ENCODE data around the gene CLPTM1.
"Not testable (repeated sequence)": the region's sequence is repeated elsewhere in the genome, so short reads cannot be mapped to it uniquely, and the experiment has no call there.

Gene CLPTM1

GRCh38 chr19:44914433-44915206, 40.6 kb upstream of the CLPTM1 start, which contains the start of gene APOC1:
Gene APOC1, plus strand, starts transcription at chr19:44914608. Its CDS starts 284 bp downstream, at chr19:44914892.
- H3K9ac ChIP-seq (ENCODE audit: low read depth, low read length): peak within 1 kb of the TSS; percentile 88

GRCh38 chr19:44924243-44924725, 30.9 kb upstream of the CLPTM1 start:
- H3K27me3 ChIP-seq (ENCODE audit: control insufficient read depth, insufficient read depth, low read length): no peaks in the 10 kb centered on the region
- H3K9ac ChIP-seq (ENCODE audit: low read depth, low read length): no peak overlapping the region
- H3K4me3 ChIP-seq (ENCODE audit: low read depth, low read length): no peak overlapping the region
- no peaks in the 10 kb centered on the region for H3K4me1 ChIP-seq (ENCODE audit: control insufficient read depth, insufficient read depth, low read length)
- H3K9me3 ChIP-seq (ENCODE audit: control insufficient read depth, insufficient read depth, low read length): no peaks in the 10 kb centered on the region
- H3K36me3 ChIP-seq (ENCODE audit: control insufficient read depth, insufficient read depth, low read length): no peaks in the 10 kb centered on the region

More at GRCh38 chr19:44914433-44915206, 40.6 kb upstream of the CLPTM1 start, which contains the start of gene APOC1:
- H3K27me3 ChIP-seq (ENCODE audit: control insufficient read depth, insufficient read depth, low read length); H3K9me3 ChIP-seq (ENCODE audit: control insufficient read depth, insufficient read depth, low read length); H3K4me1 ChIP-seq (ENCODE audit: control insufficient read depth, insufficient read depth, low read length); H3K36me3 ChIP-seq (ENCODE audit: control insufficient read depth, insufficient read depth, low read length): not testable (repeated sequence)
- peak within 1 kb of the TSS; percentile 74 for H3K4me3 ChIP-seq (ENCODE audit: low read depth, low read length)

- H3K4me3 ChIP-seq (ENCODE audit: low read depth, low read length): no peak overlapping the region
- no peaks in the 10 kb centered on the region for H3K9me3 ChIP-seq (ENCODE audit: control insufficient read depth, insufficient read depth, low read length)
- H3K27me3 ChIP-seq (ENCODE audit: control insufficient read depth, insufficient read depth, low read length): no peaks in the 10 kb centered on the region
- no peaks in the 10 kb centered on the region for H3K36me3 ChIP-seq (ENCODE audit: control insufficient read depth, insufficient read depth, low read length)
- H3K9ac ChIP-seq (ENCODE audit: low read depth, low read length): no peak overlapping the region
- H3K4me1 ChIP-seq (ENCODE audit: control insufficient read depth, insufficient read depth, low read length): no peaks in the 10 kb centered on the region
These were observed 29.9 kb upstream of the CLPTM1 start for GRCh38 chr19:44925114-44925891.

- not testable (repeated sequence) for H3K9me3 ChIP-seq (ENCODE audit: control insufficient read depth, insufficient read depth, low read length); H3K36me3 ChIP-seq (ENCODE audit: control insufficient read depth, insufficient read depth, low read length); H3K4me1 ChIP-seq (ENCODE audit: control insufficient read depth, insufficient read depth, low read length); H3K27me3 ChIP-seq (ENCODE audit: control insufficient read depth, insufficient read depth, low read length); H3K9ac ChIP-seq (ENCODE audit: low read depth, low read length)
- peak overlapping the region; percentile 37 for H3K4me3 ChIP-seq (ENCODE audit: low read depth, low read length)
These were observed 28.7 kb upstream of the CLPTM1 start for GRCh38 chr19:44926245-44927077.

GRCh38 chr19:44927746-44928145, 27.4 kb upstream of the CLPTM1 start:
- Histone ChIP-seq H3K4me1 (ENCODE audit: control insufficient read depth, insufficient read depth, low read length) (no peaks in the 10 kb centered on the region), H3K36me3 (ENCODE audit: control insufficient read depth, insufficient read depth, low read length) (no peaks in the 10 kb centered on the region), H3K4me3 (ENCODE audit: low read depth, low read length) (no peak overlapping the region), H3K9me3 (ENCODE audit: control insufficient read depth, insufficient read depth, low read length) (no peaks in the 10 kb centered on the region), H3K27me3 (ENCODE audit: control insufficient read depth, insufficient read depth, low read length) (no peaks in the 10 kb centered on the region), H3K9ac (ENCODE audit: low read depth, low read length) (no peak overlapping the region)

GRCh38 chr19:44930088-44930487, 25.1 kb upstream of the CLPTM1 start:
- H3K9ac ChIP-seq (ENCODE audit: low read depth, low read length): no peak overlapping the region
- H3K9me3 ChIP-seq (ENCODE audit: control insufficient read depth, insufficient read depth, low read length): no peaks in the 10 kb centered on the region
- H3K4me1 ChIP-seq (ENCODE audit: control insufficient read depth, insufficient read depth, low read length): no peaks in the 10 kb centered on the region
- no peaks in the 10 kb centered on the region for H3K27me3 ChIP-seq (ENCODE audit: control insufficient read depth, insufficient read depth, low read length)
- no peaks in the 10 kb centered on the region for H3K36me3 ChIP-seq (ENCODE audit: control insufficient read depth, insufficient read depth, low read length)
- H3K4me3 ChIP-seq (ENCODE audit: low read depth, low read length): no peak overlapping the region

- H3K27me3 ChIP-seq (ENCODE audit: control insufficient read depth, insufficient read depth, low read length): no peaks in the 10 kb centered on the region
- H3K36me3 ChIP-seq (ENCODE audit: control insufficient read depth, insufficient read depth, low read length): no peaks in the 10 kb centered on the region
- H3K9me3 ChIP-seq (ENCODE audit: control insufficient read depth, insufficient read depth, low read length): no peaks in the 10 kb centered on the region
- H3K4me3 ChIP-seq (ENCODE audit: low read depth, low read length): no peak overlapping the region
- H3K9ac ChIP-seq (ENCODE audit: low read depth, low read length): no peak overlapping the region
- no peaks in the 10 kb centered on the region for H3K4me1 ChIP-seq (ENCODE audit: control insufficient read depth, insufficient read depth, low read length)
These were observed 23.6 kb upstream of the CLPTM1 start for GRCh38 chr19:44931541-44931940.

GRCh38 chr19:44939668-44940067, 15.5 kb upstream of the CLPTM1 start:
- H3K4me3 ChIP-seq (ENCODE audit: low read depth, low read length): no peak overlapping the region
- no peaks in the 10 kb centered on the region for H3K36me3 ChIP-seq (ENCODE audit: control insufficient read depth, insufficient read depth, low read length)
- no peak overlapping the region for H3K9ac ChIP-seq (ENCODE audit: low read depth, low read length)
- no peaks in the 10 kb centered on the region for H3K27me3 ChIP-seq (ENCODE audit: control insufficient read depth, insufficient read depth, low read length)
- no peaks in the 10 kb centered on the region for H3K4me1 ChIP-seq (ENCODE audit: control insufficient read depth, insufficient read depth, low read length)
- H3K9me3 ChIP-seq (ENCODE audit: control insufficient read depth, insufficient read depth, low read length): no peaks in the 10 kb centered on the region

- Histone ChIP-seq H3K36me3 (ENCODE audit: control insufficient read depth, insufficient read depth, low read length) (no peaks in the 10 kb centered on the region), H3K27me3 (ENCODE audit: control insufficient read depth, insufficient read depth, low read length) (no peaks in the 10 kb centered on the region), H3K9ac (ENCODE audit: low read depth, low read length) (no peak within 1 kb of the TSS), H3K4me1 (ENCODE audit: control insufficient read depth, insufficient read depth, low read length) (no peaks in the 10 kb centered on the region), H3K4me3 (ENCODE audit: low read depth, low read length) (no peak within 1 kb of the TSS), H3K9me3 (ENCODE audit: control insufficient read depth, insufficient read depth, low read length) (no peaks in the 10 kb centered on the region)
These were observed 13.1 kb upstream of the CLPTM1 start, which contains the start of gene APOC4 for GRCh38 chr19:44942067-44942571. Gene APOC4, plus strand, starts transcription at chr19:44942237. Its CDS starts 41 bp downstream, at chr19:44942278.

- Histone ChIP-seq H3K4me3 (ENCODE audit: low read depth, low read length) (no peak overlapping the region), H3K27me3 (ENCODE audit: control insufficient read depth, insufficient read depth, low read length) (no peaks in the 10 kb centered on the region), H3K9me3 (ENCODE audit: control insufficient read depth, insufficient read depth, low read length) (no peaks in the 10 kb centered on the region), H3K36me3 (ENCODE audit: control insufficient read depth, insufficient read depth, low read length) (no peaks in the 10 kb centered on the region), H3K9ac (ENCODE audit: low read depth, low read length) (no peak overlapping the region), H3K4me1 (ENCODE audit: control insufficient read depth, insufficient read depth, low read length) (no peaks in the 10 kb centered on the region)
These were observed 11.4 kb upstream of the CLPTM1 start for GRCh38 chr19:44943801-44944249.

GRCh38 chr19:44947041-44947581, 8.1 kb upstream of the CLPTM1 start:
- H3K4me1 ChIP-seq (ENCODE audit: control insufficient read depth, insufficient read depth, low read length): no peaks in the 10 kb centered on the region
- H3K4me3 ChIP-seq (ENCODE audit: low read depth, low read length): no peak overlapping the region
- no peaks in the 10 kb centered on the region for H3K27me3 ChIP-seq (ENCODE audit: control insufficient read depth, insufficient read depth, low read length)
- peak overlapping the region; percentile 37 for H3K9ac ChIP-seq (ENCODE audit: low read depth, low read length)
- no peaks in the 10 kb centered on the region for H3K9me3 ChIP-seq (ENCODE audit: control insufficient read depth, insufficient read depth, low read length)
- no peaks in the 10 kb centered on the region for H3K36me3 ChIP-seq (ENCODE audit: control insufficient read depth, insufficient read depth, low read length)

All from iPS-15b (cell line).